CD1c-positive myeloid dendritic cell (primary cell): Measurements from ENCODE around the gene GABRG2.
"Not testable (repeated sequence)": the region's sequence is repeated elsewhere in the genome, so short reads cannot be mapped to it uniquely, and the experiment has no call there.

Experiments
- DNase-seq: peaks from one replicate; pipeline ENCODE4 v3.0.0-alpha.2; 2016; ENCODE audit errors: extremely low spot score

GABRG2 gene

GRCh38 chr5:162067655-162068411 lies at the start of gene GABRG2:
TSS of gene GABRG2 (plus strand) at chr5:162067773. CDS start at chr5:162068000, 227 bp downstream.
- DNase-seq = no peak

GRCh38 chr5:162025312-162025711 lies 42.3 kb upstream of the GABRG2 start:
- no peak for DNase-seq

GRCh38 chr5:162026803-162027202 lies 40.8 kb upstream of the GABRG2 start:
- no peak for DNase-seq

- no peak for DNase-seq
Observed at GRCh38 chr5:162037431-162037830, 30.1 kb upstream of the GABRG2 start.

- DNase-seq = no peak
Observed at GRCh38 chr5:162047279-162047678, 20.3 kb upstream of the GABRG2 start.

GRCh38 chr5:162052676-162053075 lies 14.9 kb upstream of the GABRG2 start:
- DNase-seq = no peak

GRCh38 chr5:162055095-162055494 lies 12.5 kb upstream of the GABRG2 start:
- not testable (repeated sequence) for DNase-seq

GRCh38 chr5:162067162-162067561 lies 411 bp upstream of the GABRG2 start:
- DNase-seq = no peak

- DNase-seq = no peak
Observed at GRCh38 chr5:162068412-162068811, 839 bp downstream of the GABRG2 start.

- no peak for DNase-seq
Observed at GRCh38 chr5:162068936-162069335, 1.4 kb downstream of the GABRG2 start.

- no peak for DNase-seq
Observed at GRCh38 chr5:162078805-162079204, 11.2 kb downstream of the GABRG2 start.

- DNase-seq = no peak
Observed at GRCh38 chr5:162091336-162091735, 23.8 kb downstream of the GABRG2 start.

GRCh38 chr5:162096448-162096847 lies 28.9 kb downstream of the GABRG2 start:
- DNase-seq = no peak

GRCh38 chr5:162107591-162107990 lies 40.0 kb downstream of the GABRG2 start:
- DNase-seq = no peak

- DNase-seq = no peak
Observed at GRCh38 chr5:162119801-162120200, 52.2 kb downstream of the GABRG2 start.

GRCh38 chr5:162128117-162128516 lies 60.5 kb downstream of the GABRG2 start:
- no peak for DNase-seq

- no peak for DNase-seq
Observed at GRCh38 chr5:162132348-162132747, 64.8 kb downstream of the GABRG2 start.

- no peak for DNase-seq
Observed at GRCh38 chr5:162139190-162139589, 71.6 kb downstream of the GABRG2 start.

- no peak for DNase-seq
Observed at GRCh38 chr5:162154242-162154641, 86.7 kb downstream of the GABRG2 start.

- no peak for DNase-seq
Observed at GRCh38 chr5:162160401-162160800, 92.8 kb downstream of the GABRG2 start.

GRCh38 chr5:162163663-162164062 lies 96.1 kb downstream of the GABRG2 start:
- DNase-seq = no peak

GRCh38 chr5:162174358-162174974 lies 106.9 kb downstream of the GABRG2 start:
- peak; percentile 43 for DNase-seq

- DNase-seq = no peak
Observed at GRCh38 chr5:162187371-162187770, 119.8 kb downstream of the GABRG2 start.
